Mucosa of descending colon (tissue), 3 donors: ENCODE results near the gene ASH1L. TPM values are rescaled to one million over a fixed set of nuclear protein-coding genes. Genes with fewer than 3 reads are reported as not detected.
"Not testable (repeated sequence)": the region's sequence is repeated elsewhere in the genome, so short reads cannot be mapped to it uniquely, and the experiment has no call there.

Experiments
- ATAC-seq: fragments of 200-7000 bp; cut with Tn5 transposase; one replicate; pipeline ENCODE4 v1.9.1; 2020; ENCODE audit warnings: mild to moderate bottlenecking, moderate library complexity
- DNase-seq, 3 donors: peaks; one replicate each; pipeline ENCODE4 v3.0.0-alpha.2; 2020
- H3K36me3 ChIP-seq: fragments of 200-600 bp; one replicate; pipeline ENCODE4 v1.8.0; 2021; ENCODE audit warnings: low read depth, mild to moderate bottlenecking
- H3K4me1 ChIP-seq: fragments of 200-600 bp; one replicate; pipeline ENCODE4 v1.8.0; 2021; ENCODE audit warnings: low read depth, mild to moderate bottlenecking
- H3K4me3 ChIP-seq: fragments of 200-600 bp; one replicate; pipeline ENCODE4 v1.8.0; 2021; ENCODE audit warnings: mild to moderate bottlenecking
- H3K9me3 ChIP-seq: fragments of 200-600 bp; one replicate; pipeline ENCODE4 v1.8.0; 2021; ENCODE audit warnings: mild to moderate bottlenecking
- CTCF ChIP-seq: fragments of 200-600 bp; IDR thresholded peaks from one replicate; pipeline ENCODE4 v1.8.0; 2022; ENCODE audit warnings: antibody characterized with exemption, mild to moderate bottlenecking
- intact Hi-C, 2 donors: fragments of 100-400 bp; cut with DNase I in 1 of 2; cut with micrococcal nuclease in 1 of 2; formaldehyde crosslinking; loops; one replicate each; pipeline versions ENCODE4 v1.11.0 to v1.11.1; 2022; cut with DNase I, micrococcal nuclease
- total RNA-seq, 3 donors: library from RNA; stranded (reverse); fragmentation: NEBNext Ultra II Directional in 2 of 3; extraction: Animal tissue kit (Norgen Biotek cat#: 25700) in 2 of 3; gene quantifications; one replicate each; pipeline versions ENCODE4 v1.2.1 to v1.2.4, GENCODE V29; 2021 to 2023
- donor health status: DM: no; HTN: no; CAD: no; lungs with moderate emphysema.
- donor health status: DM: no; HTN: no; CAD: no.
- donor health status: DM: no; HTN: yes; CAD: no.

ASH1L gene
- total RNA-seq, 3 donors from 2014 or later: 50.4 to 100 (median 64.4) TPM

DNA sequence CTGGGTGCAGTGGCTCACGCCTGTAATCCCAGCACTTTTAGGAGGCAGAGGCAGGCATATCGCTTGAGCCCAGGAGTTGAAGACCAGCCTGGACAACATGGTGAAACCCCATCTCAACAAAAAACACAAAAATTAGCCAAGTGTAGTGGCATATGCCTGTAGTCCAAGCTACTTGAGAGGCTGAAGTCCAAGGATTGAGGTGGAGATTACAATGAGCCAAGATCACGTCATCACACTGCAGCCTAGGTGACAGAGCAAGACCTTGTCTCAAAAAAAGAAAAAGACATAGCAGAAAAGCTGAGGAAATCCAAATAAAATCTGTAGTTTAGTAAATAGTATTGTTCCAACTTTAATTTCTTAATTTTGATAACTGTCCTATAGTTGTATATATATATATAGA lies 11.5 kb upstream of the ASH1L start:
- TF ChIP-seq CTCF: no peak
- ATAC-seq (no peak), DNase-seq (no peak)
- H3K4me1 ChIP-seq: no peaks in the 10 kb centered on the region
- intact Hi-C loops: no loop called here
- no peak overlapping the region for H3K4me3 ChIP-seq
- no peaks in the 10 kb centered on the region for H3K9me3 ChIP-seq
- no peaks in the 10 kb centered on the region for H3K36me3 ChIP-seq

DNA sequence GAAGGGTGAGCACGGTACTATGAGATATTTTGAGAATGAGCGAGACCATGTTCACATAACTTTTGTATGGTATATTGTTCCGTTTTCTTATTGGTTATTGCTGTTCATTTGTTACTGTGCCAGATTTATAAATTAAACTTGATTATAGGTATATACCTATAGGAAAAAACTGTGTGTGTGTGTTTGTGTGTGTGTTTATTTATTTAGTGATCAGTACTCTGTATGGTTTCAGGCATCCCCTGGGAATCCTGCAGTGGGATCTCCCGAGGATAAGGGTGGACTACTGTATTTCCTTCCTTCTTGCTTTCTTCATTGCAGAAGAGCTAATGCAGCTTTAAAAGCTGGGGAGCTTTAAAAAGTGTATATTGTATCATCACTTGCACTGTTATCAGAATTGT lies 8.0 kb upstream of the ASH1L start:
- Histone ChIP-seq H3K4me3 (no peak overlapping the region), H3K9me3 (no peaks in the 10 kb centered on the region), H3K36me3 (no peaks in the 10 kb centered on the region), H3K4me1 (no peaks in the 10 kb centered on the region)
- DNase-seq (no peak), ATAC-seq (no peak)
- intact Hi-C loops: no loop called here
- TF ChIP-seq CTCF: no peak

DNA sequence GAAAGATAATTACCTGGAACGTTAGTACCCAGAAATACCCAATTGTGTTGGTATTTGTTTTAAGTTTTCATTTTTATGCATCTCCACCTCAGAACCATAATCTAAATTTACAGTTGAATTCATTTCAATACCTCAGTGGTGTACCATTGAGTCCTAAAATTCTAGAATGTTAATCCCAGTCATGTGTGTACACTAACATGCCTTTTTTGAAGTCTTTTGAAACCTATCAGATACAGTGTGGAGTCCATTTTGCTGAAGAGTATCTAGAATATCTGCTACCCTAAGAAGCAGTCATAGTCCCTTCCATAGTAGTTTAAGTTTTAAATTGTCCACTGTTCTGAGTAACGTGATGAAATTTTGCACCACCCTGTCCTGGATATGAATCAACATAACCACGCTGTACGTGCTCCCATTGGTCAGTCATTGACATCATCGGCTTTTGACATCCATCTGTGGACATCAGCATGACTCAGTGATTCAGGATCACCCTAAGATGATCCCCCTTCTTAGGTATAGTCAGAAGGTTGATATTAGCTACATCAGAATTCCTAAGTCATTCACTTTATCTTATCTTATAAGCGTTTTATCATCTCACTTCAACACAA lies 7.5 kb upstream of the ASH1L start:
- H3K4me3 ChIP-seq: no peak overlapping the region
- intact Hi-C loops: no loop called here
- no peak for ATAC-seq
- no peaks in the 10 kb centered on the region for H3K36me3 ChIP-seq
- H3K4me1 ChIP-seq: no peaks in the 10 kb centered on the region
- TF ChIP-seq CTCF: no peak
- no peak for DNase-seq
- no peaks in the 10 kb centered on the region for H3K9me3 ChIP-seq

DNA sequence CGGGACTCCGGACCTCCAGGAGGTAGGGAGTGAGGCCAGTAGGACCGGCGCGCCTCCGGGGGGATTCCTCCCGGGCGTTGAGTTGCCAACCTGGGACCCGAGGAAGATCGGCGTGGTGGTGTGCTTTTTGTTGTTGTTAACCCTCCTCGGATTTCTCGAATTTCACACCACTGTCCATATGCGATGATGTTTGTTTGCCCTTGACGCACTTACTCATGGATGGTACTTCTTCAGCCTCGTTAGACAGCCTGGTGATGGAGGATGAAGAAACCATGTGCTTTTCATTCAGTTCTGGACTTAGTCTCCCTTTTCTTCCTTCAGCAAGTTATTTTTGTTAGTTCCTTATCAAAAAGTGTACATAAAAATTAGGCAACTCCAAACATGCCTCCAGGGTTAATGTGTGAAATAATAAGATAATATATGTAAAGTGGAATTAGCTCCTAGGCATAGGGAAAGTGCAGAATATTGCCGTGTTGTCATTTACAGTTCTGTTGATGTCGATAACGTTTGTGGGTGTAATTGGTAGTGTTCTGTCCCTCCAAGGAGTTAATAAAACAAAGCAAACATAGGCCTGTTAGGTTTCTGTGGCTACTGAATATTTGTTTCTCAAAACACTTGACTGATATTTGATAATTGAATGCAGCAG lies 897 bp upstream of the ASH1L start:
- H3K4me1 ChIP-seq: peaks cover 20% of the 10 kb centered on the region
- intact Hi-C loops, H3K9me3 ChIP-seq, H3K36me3 ChIP-seq, DNase-seq: not testable (repeated sequence)
- H3K4me3 ChIP-seq: peak overlapping the region; percentile 87
- peak; percentile 12 for ATAC-seq

- Histone ChIP-seq H3K4me1 (peaks cover 20% of the 10 kb centered on the region), H3K4me3 (peak overlapping the region; percentile 87)
- H3K9me3 ChIP-seq, H3K36me3 ChIP-seq, intact Hi-C loops: not testable (repeated sequence)
- DNase-seq: peak; percentile 54 to 72 (median 69)
- ATAC-seq: peak; percentile 42
These were observed 623 bp downstream of the ASH1L start for GRCh38 chr1:155561779-155562580.

GRCh38 chr1:155555915-155556314 lies 6.7 kb downstream of the ASH1L start:
- Histone ChIP-seq H3K4me1 (peaks cover 14% of the 10 kb centered on the region), H3K4me3 (no peak overlapping the region), H3K36me3 (no peaks in the 10 kb centered on the region), H3K9me3 (no peaks in the 10 kb centered on the region)
- intact Hi-C loops: no loop called here
- no peak for DNase-seq
- ATAC-seq: no peak
- no peak for TF ChIP-seq CTCF
